GM19240 (cell line): ENCODE results near the gene SH3BP1.
A peak's percentile ranks its signal among the peaks of the same experiment; 100 is the strongest.
"Not testable (repeated sequence)": the region's sequence is repeated elsewhere in the genome, so short reads cannot be mapped to it uniquely, and the experiment has no call there.

Source experiments
- DNase-seq: peaks from one replicate; pipeline ENCODE4 v3.0.0; 2011; ENCODE audit warnings: low spot score; ENCODE audit not compliant: insufficient read length

SH3BP1 gene, protein sequence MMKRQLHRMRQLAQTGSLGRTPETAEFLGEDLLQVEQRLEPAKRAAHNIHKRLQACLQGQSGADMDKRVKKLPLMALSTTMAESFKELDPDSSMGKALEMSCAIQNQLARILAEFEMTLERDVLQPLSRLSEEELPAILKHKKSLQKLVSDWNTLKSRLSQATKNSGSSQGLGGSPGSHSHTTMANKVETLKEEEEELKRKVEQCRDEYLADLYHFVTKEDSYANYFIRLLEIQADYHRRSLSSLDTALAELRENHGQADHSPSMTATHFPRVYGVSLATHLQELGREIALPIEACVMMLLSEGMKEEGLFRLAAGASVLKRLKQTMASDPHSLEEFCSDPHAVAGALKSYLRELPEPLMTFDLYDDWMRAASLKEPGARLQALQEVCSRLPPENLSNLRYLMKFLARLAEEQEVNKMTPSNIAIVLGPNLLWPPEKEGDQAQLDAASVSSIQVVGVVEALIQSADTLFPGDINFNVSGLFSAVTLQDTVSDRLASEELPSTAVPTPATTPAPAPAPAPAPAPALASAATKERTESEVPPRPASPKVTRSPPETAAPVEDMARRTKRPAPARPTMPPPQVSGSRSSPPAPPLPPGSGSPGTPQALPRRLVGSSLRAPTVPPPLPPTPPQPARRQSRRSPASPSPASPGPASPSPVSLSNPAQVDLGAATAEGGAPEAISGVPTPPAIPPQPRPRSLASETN

DNA sequence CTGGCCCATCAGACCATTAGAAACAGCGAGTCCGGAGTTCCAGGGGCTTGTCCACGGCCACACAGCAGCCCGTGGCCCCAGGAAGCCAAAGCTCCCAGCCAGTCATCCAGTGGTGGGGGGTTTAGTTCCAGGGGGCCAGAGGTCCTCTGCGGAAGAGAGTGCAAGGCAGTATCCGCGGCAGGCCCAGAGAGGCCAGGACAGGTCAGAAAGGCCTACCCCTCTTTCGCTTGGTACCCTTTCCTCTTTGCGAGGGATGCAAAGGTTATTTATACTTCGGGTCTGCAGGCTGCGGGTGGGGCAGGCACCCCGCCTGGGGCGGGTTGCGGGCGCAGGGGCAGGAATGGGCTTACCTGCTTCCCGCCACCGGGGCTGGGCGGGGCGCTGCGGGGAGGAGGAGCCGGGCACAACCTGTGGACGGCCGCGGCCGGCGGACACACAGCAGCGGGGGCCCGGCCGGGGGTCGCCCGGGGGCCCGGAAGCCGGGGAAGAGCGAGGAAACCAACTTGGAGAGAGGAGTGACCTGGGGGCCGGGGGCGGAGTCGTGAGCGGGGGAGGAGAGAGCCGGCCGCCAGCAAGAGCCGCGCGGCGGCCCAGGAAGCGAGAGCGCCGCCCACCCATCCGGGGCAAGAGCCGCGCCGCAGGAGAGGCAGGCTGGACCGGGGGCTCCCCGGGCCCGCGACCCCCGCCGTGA is at the start of gene SH3BP1:
SH3BP1 (plus strand) TSS at position 600 of the 691 bp plus-strand sequence. CDS start 119 bp downstream, outside the sequence.
- no peak for DNase-seq

DNA sequence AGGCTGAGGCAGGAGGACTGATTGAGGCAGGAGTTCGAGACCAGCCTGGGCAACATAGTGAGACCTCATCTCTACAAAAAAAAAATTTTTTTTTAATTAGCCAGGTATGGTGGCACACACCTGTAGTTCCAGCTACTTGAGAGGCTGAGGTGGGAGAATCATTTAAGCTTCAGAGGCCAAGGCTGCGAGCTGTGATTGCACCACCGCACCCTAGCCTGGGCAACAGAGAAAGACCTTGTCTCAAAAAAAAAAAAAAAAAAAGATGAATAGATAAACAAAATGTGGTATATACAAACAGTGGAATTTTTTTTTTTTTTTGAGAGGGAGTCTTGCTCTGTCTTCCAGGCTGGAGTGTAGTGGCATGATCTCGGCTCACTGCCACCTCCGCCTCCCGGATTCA is 48.4 kb upstream of the SH3BP1 start:
- DNase-seq: not testable (repeated sequence)

DNA sequence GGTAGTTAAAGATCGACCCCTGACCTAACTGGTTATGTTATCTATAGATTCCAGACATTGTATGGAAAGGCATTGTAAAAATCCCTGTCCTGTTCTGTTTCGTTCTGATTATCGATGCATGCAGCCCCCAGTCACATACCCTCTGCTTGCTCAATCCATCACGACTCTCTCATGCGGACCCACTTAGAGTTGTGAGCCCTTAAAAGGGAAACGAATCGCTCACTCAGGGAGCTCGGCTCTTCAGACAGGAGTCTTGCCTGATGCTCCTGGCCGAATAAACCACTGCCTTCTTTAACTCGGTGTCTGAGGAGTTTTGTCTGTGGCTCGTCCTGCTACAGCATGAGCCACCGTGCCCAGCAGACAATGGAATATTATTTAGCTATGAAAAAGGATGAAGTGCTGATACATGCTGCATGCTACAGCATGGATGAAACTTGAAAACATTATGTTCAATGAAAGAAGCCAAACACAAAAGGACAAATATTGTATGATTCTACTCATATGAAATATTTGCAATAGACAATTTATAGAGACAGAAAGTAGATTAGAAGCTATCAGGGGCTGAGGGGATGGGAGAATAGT is 47.6 kb upstream of the SH3BP1 start:
- DNase-seq: no peak

DNA sequence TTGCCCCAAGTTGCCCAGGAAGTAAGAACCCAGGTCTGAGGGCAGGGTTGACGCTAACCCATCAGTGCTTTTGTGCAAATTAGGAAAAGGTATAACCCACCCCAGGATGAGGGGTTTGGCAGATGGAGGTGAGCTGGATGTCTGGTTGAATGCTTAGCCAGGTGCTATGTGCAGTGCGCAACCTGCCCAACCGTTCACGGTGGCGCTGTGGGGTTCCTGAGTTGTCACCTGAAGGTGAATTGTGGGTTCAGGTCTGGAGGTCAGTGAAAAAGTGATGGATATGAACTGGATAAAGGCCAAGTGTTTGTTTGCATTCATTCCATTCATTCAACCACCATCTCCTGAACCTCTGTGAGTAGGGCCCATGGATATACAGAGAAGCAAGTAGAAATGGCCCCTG is 45.2 kb upstream of the SH3BP1 start:
- DNase-seq: no peak

DNA sequence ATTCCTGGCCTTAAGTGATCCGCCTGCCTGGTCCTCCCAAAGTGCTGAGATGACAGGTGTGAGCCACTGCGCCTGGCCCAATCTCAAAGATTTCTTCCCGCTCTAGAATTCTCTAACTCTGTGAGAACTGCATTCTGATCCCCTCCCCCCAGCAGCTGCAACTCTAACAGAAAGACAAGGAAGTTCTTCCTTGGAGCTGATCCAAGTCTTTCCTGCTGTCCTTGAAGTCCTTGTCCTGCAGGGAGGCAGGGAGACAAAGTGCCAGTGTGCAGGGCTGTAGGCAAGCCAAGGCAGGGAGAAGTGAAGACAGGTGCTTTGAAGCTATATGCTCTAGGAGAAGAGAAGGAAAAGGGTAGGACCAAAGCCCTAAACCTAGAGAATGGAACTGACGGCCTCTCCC is 40.3 kb upstream of the SH3BP1 start:
- no peak for DNase-seq

DNA sequence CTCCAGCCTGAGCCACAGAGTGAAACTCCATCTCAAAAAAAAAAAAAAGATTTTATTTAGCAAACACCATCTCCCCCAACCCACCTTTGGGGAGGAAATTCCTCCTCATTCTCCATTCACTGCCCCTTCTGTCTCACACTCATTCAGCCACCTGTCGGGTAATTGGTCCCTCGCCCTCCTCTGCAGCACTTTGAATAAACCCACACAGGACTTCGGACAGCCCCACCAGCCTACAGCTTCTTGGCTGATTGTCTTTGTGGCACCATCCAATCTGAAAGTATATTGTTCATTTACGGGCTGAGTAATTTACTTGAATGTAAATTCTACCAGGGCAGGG is 38.3 kb upstream of the SH3BP1 start:
- DNase-seq: no peak

DNA sequence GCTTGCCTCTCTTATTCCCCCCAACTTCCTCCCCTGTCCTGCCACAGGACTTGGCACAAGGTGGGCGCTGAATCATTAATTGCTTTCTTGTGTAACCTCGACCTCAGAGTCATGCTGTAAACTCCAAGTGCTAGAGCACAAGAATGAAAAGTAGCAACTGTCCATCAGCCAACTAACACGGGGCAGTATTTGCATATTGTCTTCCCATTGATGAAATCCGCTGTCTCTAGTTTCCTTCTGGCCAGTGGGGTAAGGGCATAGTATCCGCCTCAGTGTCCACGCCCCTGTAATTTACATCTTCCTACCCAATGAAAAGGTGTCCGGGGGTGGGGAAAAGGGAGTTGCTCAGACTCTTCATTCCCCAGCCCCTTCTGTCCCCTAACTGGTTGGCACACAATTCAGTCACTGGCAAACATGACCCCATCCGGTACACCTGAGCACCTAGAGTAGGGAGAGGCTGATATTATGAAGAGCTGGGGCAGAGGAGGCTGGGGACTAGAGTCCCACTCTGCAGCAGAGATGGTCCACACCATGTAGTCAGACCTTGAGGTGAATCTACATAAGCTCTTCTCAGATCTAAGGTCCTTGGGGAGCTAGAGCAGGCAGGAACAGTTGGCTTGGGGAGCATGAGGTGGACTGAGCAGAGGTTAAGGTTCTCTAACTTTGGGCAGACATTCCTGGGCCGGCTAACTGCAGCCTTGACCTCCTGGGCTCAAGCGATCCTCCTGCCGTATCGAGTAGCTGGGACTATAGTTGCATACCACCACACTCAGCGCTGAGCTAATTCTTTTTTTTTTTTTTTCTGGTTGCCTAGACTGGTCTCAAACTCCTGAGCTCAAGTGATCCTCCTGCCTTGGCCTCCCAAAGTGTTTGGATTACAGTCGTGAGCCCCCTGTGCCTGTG is 37.7 kb upstream of the SH3BP1 start:
- no peak for DNase-seq

DNA sequence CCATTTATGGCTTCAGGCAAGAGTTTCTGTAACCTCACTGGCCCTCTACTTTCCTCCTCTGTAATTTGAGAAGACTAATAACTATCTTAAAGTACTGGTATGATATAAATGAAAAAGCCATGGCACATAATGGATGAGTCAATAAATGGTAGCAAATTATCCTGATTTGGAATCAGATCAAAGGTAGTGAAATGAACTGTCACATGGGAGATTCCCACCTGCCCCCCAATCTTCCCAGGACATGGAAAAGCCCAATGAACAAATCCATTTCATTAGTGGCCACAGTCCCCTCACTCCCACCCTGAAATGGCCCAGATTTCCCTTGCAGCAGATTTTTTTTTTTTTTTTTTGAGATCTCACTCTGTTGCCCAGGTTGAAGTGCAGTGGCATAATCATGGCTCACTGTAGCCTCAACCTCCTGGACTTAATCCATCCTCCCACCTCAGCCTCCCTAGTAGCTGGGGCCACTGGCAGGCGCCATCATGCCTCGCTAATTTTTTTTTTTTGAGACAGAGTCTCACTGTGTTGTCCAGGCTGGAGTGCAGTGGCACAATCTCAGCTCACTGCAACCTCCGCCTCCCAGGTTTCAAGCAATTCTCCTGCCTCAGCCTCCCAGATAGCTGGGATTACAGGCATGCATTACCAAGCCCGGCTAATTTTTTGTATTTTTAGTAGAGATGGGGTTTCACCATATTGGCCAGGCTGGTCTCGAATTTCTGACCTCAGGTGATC is 36.8 kb upstream of the SH3BP1 start:
- not testable (repeated sequence) for DNase-seq

DNA sequence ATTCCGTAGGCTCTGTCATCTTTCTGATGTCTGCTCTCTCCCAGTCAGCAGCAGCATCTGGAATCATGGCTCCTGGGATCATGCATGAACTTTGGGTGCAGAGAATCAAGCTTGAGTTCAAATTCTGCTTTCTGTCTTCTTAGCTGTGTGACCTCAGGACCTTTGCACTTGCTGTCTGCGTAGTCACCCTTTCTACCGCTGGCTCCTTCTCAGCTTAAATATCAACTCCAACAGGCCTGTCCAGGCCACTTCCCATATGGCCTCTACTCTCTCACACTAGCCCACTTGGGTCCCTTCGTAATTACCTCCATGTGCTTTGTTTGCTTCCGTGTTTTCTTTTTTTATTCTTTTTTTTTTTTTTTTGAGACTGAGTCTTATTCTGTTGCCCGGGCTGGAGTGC is 35.4 kb upstream of the SH3BP1 start:
- no peak for DNase-seq

DNA sequence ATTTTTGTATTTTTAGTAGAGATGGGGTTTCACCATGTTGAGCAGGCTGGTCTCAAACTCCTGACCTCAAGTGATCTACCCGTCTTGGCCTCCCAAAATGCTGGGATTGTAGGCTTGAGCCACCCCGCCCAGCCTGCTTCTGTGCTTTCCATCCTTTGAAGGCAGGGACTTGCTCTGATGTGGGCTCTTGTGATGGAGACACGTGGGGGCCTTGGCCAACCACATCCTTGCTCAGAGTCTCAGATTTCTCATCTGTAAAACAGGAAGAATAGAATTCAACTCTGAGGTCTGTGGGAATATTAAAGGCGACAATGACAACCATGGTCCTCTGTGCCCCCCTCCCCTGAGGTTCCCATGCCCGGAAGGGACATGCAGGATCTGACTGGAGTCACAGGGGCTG is 34.6 kb upstream of the SH3BP1 start:
- DNase-seq: no peak

DNA sequence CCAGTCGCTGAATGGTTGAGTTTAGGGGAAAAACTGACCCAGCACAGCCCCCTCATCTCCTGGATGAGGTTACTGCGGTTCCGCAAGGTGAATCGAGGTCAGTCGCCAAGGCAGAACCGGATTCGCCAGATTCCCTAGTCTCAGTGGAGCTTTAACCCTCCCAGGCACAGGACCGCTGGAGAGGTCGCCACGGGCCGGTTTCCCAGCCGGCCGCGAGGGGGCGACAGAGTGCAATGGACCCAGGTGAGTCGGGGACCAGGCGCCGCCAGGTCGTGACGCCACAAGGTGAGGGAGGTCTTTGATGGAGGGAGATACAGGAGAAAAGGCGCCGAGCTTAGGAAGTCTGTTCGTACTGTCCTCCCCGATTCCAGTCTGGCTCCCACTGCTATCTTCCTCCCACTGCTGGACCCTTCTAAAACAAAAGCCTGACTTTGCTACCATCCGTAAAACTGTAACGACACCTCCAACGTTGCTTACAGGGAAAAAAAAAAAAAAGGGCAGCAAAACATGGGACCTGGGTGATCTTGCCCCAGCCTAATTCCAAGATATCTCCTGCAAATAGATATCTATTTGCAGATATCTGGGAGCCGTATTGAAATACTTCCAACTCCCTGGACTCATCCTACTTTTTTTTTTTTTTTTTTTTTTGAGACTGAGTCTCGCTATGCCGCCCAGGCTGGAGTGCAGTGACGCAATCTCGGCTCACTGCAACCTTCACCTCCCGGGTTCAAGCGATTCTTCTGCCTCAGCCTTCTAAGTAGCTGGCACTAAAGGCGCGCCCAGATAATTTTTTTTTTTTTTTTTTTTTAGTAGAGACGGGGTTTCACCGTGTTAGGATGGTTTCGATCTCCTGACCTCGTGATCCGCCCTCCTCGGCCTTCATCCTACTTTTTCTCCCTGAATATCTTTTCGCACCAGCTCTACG is 32.2 kb upstream of the SH3BP1 start:
- DNase-seq: peak; percentile 85

DNA sequence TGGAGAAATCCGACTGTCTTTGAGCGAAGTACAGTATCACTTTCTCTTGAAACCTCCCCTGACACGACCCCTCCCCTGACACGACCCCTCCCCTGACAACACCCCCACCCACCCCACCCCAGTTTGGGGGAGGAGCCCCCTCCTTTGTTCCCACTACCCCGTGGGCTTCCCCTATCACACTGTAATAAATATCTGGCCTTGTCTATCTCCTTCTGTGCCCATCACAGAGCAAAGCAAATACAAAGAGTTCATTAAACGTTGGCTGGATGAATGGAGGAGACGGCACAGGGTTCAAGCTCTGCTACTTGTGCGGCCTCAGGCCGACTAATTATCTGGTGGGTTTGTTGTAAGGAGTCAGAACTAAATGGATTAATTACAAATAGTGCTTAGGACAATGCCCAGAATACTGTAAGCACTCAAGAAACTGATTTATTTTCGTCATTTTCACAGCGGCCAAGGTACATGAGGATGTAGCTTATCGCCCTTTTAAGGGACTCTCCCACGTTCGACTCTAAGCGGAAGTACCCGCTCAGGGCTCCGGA is 31.5 kb upstream of the SH3BP1 start:
- DNase-seq: no peak

DNA sequence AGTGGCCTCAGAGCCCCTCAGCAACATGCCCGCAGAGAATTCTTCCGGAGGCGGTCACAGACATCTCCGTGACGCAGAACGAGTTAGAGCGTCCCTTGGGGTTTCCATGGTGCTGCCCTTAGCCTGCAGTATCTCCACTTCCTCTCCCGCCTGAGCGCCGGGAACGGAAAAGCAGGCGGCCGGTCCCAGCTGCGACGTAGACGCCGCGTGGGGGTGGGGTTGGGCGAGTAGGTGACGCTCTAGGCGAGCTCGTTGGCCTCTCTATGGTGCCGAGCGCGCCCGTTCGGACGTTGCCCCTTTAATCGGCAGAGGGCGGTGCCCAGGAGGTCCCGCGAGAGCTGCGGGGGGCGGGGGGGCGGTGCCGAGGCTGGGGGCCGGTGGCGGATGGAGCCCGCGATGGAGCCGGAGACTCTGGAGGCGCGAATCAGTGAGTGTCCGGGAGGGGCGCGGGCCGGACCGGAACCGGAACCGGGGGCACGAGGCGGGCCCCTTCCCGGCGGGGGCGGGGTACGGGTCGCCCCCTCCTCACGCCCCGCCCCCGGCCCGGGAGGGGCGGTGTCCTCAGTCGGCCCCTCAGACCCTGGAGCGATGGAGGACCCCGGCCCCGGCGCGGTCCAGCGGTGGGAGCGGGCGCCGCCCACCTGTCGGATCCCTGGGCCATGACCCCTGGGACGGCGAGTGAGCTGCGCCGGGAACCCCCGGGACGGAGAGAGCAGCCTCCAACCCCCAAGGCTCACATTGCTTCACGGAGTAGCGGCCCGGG is 30.8 kb upstream of the SH3BP1 start, which contains the start of gene GGA1:
GGA1 (plus strand) TSS at position 358 of the 763 bp plus-strand sequence; CDS start at position 385, 27 bp downstream.
- peak; percentile 78 for DNase-seq

DNA sequence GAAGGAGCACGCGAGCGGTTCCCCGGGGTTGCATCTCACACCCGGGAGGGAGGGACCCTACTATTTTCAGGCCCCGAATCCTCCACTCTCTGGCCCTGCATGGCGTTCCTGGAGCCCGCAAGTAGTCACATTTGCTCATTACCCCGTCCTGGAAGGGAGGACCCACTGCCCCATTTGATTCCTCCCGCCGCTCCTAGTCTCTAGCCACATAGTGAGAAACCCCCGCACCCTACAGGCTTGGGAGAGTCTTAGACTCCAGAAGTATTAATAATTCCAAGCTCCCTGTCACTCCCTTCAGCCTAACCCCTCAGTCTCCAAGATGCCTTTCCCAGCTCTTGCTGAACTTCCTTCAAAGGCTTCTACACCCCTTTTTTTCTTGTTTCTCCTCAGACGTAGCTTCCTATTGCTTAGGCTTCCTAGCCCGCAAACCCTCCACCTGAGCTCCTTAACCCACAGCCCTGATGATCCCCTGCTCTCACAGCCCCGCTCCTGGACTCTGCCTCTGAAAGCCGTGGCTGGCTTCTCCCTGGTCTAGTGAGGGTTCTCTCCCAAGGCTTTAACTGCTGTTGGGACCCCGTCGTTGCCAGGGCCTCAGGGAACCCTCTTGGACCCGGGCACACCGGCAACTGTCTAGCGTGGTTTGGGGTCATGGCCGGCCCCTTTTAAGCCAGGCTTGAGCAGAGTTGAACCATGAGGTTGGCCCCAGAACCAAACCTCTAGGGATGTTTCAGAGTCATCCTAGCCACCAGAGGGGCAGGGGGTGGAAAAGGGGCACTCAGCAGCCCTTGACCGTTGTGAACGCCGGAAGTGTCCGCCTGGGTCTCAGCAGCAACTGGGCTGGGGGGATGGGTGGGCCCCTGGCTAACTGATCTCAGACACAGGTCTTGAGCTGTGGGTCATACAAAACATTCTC is 30.0 kb upstream of the SH3BP1 start:
- peak; percentile 45 for DNase-seq

DNA sequence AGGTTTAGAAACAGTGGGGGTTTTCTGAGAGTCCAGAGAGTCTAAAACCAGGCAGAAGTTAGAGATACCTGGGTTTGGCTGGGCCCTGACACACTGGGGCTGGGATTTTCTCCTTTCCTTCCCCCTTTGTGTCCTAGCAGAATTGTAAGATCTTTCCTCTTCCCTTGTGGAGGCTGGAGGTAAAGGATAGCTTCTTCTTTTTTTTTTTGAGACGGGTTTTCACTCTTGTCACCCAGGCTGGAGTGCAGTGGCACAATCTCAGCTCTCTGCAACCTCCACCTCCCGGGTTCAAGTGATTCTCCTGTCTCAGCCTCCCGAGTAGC is 29.4 kb upstream of the SH3BP1 start:
- not testable (repeated sequence) for DNase-seq

DNA sequence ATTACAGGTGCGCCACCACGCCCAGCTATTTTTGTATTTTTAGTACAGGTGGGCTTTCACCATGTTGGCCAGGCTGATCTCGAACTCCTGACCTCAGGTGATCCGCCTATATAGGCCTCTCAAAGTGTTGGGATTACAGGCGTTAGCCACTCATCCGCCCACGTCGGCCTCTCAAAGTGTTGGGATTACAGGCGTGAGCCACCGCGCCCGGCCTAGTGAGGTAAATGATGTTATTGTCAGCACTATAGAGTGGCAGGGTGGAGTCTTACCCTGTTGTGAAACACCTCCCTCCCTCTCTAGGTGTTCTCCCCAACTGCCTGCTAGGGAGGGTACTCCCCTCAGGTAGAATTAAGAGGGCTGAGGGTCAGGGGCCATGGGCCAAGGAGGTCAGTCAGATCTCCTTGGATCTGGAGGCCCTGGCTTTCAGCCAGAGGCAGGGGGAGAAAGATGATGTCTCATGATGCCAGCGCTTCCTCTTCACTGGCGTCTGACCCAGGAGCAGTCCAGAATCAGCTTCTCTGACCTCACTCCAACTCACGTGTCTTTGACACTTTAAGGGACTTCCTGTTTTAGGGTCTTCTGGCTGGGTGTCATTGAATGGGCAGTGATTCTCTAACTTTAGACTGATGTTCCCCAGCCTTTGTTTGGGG is 28.9 kb upstream of the SH3BP1 start:
- no peak for DNase-seq

DNA sequence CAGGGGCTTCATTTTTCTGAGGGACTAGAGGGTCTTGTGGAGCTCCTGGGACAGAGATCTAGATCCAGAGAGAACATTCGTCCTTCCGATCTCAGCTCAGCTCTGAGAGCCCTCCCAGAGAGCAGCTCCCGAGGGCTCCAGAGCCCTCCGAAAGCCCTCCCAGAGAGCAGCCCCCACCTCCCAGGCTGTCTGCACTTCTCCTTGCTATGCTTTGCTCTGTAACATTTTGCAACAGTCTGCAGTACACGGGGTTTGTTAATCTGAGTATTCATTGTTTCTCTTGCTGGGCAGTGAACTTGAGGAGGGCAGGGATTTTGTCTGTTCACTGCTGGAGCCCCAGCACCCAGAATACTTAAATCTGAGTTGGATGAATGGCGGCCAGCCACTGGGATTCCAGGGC is 28.3 kb upstream of the SH3BP1 start:
- DNase-seq: no peak
